Neural progenitor cell (in vitro differentiated cells): Measurements from ENCODE around the gene FGF10. TPM values are rescaled to one million over a fixed set of nuclear protein-coding genes. Genes with fewer than 3 reads are reported as not detected.

ENCODE experiments used
- DNase-seq: peaks from one replicate; pipeline ENCODE4 v3.0.0-alpha.2; 2016; ENCODE audit warnings: low spot score
- H2AFZ ChIP-seq: fragments of 200-600 bp; sonication (generic); replicated peaks from 2 replicates; pipeline ENCODE4 v1.6.1; 2016; ENCODE audit warnings: antibody characterized with exemption
- H3F3A ChIP-seq: fragments of 200-600 bp; sonication (generic); 2 replicates; pipeline ENCODE4 v1.6.1; 2016; ENCODE audit warnings: antibody characterized with exemption, low read depth
- H3K27ac ChIP-seq: fragments of 200-600 bp; sonication (generic); 2 replicates; pipeline ENCODE4 v1.5.1; 2016; ENCODE audit warnings: mild to moderate bottlenecking
- H3K27me3 ChIP-seq: fragments of 200-600 bp; sonication (generic); 2 replicates; pipeline ENCODE4 v1.6.1; 2016; ENCODE audit warnings: mild to moderate bottlenecking, moderate library complexity
- H3K36me3 ChIP-seq: fragments of 200-600 bp; sonication (generic); 2 replicates; pipeline ENCODE4 v1.5.1; 2016
- H3K4me1 ChIP-seq: fragments of 200-600 bp; sonication (generic); 2 replicates; pipeline ENCODE4 v1.6.1; 2016; ENCODE audit warnings: mixed run types
- H3K4me2 ChIP-seq: fragments of 200-600 bp; sonication (generic); 2 replicates; pipeline ENCODE4 v1.6.1; 2016
- H3K4me3 ChIP-seq: fragments of 200-600 bp; sonication (generic); 2 replicates; pipeline ENCODE4 v1.5.1; 2016
- H3K79me2 ChIP-seq: fragments of 200-600 bp; sonication (generic); 2 replicates; pipeline ENCODE4 v1.6.1; 2016; ENCODE audit warnings: low read depth
- H3K9ac ChIP-seq: fragments of 200-600 bp; sonication (generic); 2 replicates; pipeline ENCODE4 v1.6.1; 2016
- H3K9me3 ChIP-seq: fragments of 200-600 bp; sonication (generic); 2 replicates; pipeline ENCODE4 v1.5.1; 2016; ENCODE audit warnings: low read depth
- H4K20me1 ChIP-seq: fragments of 200-600 bp; sonication (generic); 2 replicates; pipeline ENCODE4 v1.6.1; 2016; ENCODE audit warnings: low read depth
- H3K27ac Mint-ChIP-seq: 3 replicates; pipeline ENCODE4 v1.8.0; 2021; ENCODE audit warnings: mixed read lengths
- H3K27me3 Mint-ChIP-seq: 2 replicates; pipeline ENCODE4 v1.8.0; 2022; ENCODE audit warnings: low read depth, mild to moderate bottlenecking, inconsistent platforms, moderate library complexity, mixed read lengths; ENCODE audit not compliant: insufficient read depth
- H3K36me3 Mint-ChIP-seq: 3 replicates; pipeline ENCODE4 v1.8.0; 2021; ENCODE audit warnings: mixed read lengths
- H3K4me1 Mint-ChIP-seq: 3 replicates; pipeline ENCODE4 v1.8.0; 2021; ENCODE audit warnings: mixed read lengths
- H3K4me3 Mint-ChIP-seq: 3 replicates; pipeline ENCODE4 v1.8.0; 2021; ENCODE audit warnings: mild to moderate bottlenecking, moderate library complexity, mixed read lengths
- H3K9me3 Mint-ChIP-seq: 3 replicates; pipeline ENCODE4 v1.8.0; 2020; ENCODE audit warnings: mixed read lengths
- EZH2 ChIP-seq: fragments of 200-600 bp; sonication (generic); IDR thresholded peaks from 2 replicates; pipeline ENCODE4 v1.6.1; 2017; ENCODE audit warnings: antibody characterized with exemption, mild to moderate bottlenecking, moderate library complexity
- EZH2phosphoT487 ChIP-seq: fragments of 200-600 bp; sonication (generic); IDR thresholded peaks from 2 replicates; pipeline ENCODE4 v1.6.1; 2017; ENCODE audit warnings: antibody characterized with exemption
- total RNA-seq: library from RNA; depleted of rRNA; stranded (reverse); fragments of >200 nt; gene quantifications from 2 replicates; pipeline ENCODE4 v1.2.3, GENCODE V29; 2015; ENCODE audit warnings: low replicate concordance
- TF ChIP-seq, protein P1 (sequence below): fragments of 200-600 bp; sonication (generic); IDR thresholded peaks from 2 replicates; pipeline ENCODE4 v1.5.1; 2017; ENCODE audit warnings: antibody characterized with exemption, mild to moderate bottlenecking

Gene FGF10
- total RNA-seq, 1 donor from 2014 or later = 0.37 TPM

DNA sequence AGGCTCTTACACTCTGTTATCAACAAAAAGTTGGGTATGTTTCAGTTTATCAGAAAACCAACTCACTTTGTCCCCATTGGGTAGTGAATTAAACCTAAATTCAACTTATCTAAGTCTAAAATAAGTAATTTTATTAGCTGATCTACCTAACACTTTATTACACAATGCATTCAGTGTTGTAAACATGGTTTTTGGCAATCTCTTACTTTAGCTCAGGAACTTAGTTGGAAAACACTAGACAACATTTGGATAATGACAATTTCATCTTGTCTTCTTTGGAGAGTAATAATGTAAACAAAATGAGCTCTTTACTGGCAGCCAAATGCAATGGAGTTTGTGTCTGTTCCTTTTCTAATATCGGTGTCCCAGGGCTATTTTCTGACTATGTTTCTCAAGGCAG is 33.0 kb downstream of the FGF10 start:
- DNase-seq = no peak
- no peaks in the 10 kb centered on the region for H3K9me3 Mint-ChIP-seq

DNA sequence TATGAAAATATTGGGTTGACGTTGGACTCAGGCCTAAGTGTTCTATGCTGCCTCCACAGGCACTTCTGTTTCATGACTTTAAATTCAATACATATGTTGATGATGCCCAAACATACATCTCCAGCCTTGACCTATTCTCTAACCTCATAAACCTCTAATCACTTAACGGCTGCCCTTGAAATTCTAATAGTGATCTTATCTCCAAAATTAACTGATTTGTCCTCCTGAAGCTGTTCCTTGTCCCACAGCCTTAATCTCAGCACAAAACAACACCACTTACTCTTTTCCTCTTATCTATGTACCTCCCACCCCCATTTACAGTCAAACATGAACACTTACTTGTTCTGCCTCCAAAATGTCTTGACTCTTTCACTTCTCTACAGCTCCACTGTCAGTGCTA is 43.3 kb downstream of the FGF10 start:
- no peaks in the 10 kb centered on the region for H3K27me3 Mint-ChIP-seq
- TF ChIP-seq, protein P1, sequence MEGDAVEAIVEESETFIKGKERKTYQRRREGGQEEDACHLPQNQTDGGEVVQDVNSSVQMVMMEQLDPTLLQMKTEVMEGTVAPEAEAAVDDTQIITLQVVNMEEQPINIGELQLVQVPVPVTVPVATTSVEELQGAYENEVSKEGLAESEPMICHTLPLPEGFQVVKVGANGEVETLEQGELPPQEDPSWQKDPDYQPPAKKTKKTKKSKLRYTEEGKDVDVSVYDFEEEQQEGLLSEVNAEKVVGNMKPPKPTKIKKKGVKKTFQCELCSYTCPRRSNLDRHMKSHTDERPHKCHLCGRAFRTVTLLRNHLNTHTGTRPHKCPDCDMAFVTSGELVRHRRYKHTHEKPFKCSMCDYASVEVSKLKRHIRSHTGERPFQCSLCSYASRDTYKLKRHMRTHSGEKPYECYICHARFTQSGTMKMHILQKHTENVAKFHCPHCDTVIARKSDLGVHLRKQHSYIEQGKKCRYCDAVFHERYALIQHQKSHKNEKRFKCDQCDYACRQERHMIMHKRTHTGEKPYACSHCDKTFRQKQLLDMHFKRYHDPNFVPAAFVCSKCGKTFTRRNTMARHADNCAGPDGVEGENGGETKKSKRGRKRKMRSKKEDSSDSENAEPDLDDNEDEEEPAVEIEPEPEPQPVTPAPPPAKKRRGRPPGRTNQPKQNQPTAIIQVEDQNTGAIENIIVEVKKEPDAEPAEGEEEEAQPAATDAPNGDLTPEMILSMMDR = no peak
- TF ChIP-seq EZH2phosphoT487 (no peak), EZH2 (no peak)
- no peaks in the 10 kb centered on the region for H3K9me3 Mint-ChIP-seq
- Histone ChIP-seq H3K9me3 (no peaks in the 10 kb centered on the region), H2AFZ (no peak overlapping the region), H3K4me3 (no peak overlapping the region), H3K9ac (no peak overlapping the region), H3K4me1 (no peaks in the 10 kb centered on the region), H4K20me1 (no peaks in the 10 kb centered on the region), H3F3A (no peaks in the 10 kb centered on the region), H3K27ac (no peak overlapping the region), H3K36me3 (no peaks in the 10 kb centered on the region), H3K27me3 (no peaks in the 10 kb centered on the region), H3K79me2 (no peaks in the 10 kb centered on the region), H3K4me2 (no peak overlapping the region)
- no peak overlapping the region for H3K4me3 Mint-ChIP-seq
- H3K36me3 Mint-ChIP-seq = no peaks in the 10 kb centered on the region
- no peak for DNase-seq
- no peak overlapping the region for H3K27ac Mint-ChIP-seq
- H3K4me1 Mint-ChIP-seq = no peaks in the 10 kb centered on the region

More for the DNA sequence above, 33.0 kb downstream of the FGF10 start:
- Histone ChIP-seq H3K4me1 (no peaks in the 10 kb centered on the region), H2AFZ (no peak overlapping the region), H3K27me3 (no peaks in the 10 kb centered on the region), H3K36me3 (no peaks in the 10 kb centered on the region), H3K4me3 (no peak overlapping the region), H4K20me1 (no peaks in the 10 kb centered on the region), H3K9ac (no peak overlapping the region), H3K27ac (no peak overlapping the region), H3K9me3 (no peaks in the 10 kb centered on the region), H3K79me2 (no peaks in the 10 kb centered on the region), H3F3A (no peaks in the 10 kb centered on the region), H3K4me2 (no peak overlapping the region)
- Mint-ChIP-seq H3K4me3 (no peak overlapping the region), H3K27ac (no peak overlapping the region), H3K36me3 (no peaks in the 10 kb centered on the region), H3K27me3 (peaks cover 2% of the 10 kb centered on the region), H3K4me1 (no peaks in the 10 kb centered on the region)
- TF ChIP-seq EZH2 (no peak), EZH2phosphoT487 (no peak)
- TF ChIP-seq, protein P1 = no peak

DNA sequence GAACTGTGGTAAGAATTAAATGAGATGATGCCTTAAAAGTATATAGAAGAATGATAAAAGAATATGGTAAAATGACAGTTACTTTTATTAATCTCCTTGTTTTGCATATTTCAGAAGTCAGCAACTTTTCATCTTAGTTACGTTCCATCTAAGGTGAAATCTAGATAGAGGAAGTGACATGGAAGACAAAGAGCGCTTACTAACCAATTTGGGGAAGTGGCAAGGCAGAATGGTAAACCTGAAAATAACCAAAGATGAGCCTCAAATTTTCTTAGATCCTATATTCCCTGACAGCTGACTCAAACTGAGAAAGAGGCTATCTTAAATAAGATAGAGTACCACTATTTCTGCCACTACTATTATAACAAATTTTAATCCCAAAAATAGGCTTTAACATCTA is 52.5 kb downstream of the FGF10 start:
- H3K36me3 Mint-ChIP-seq = no peaks in the 10 kb centered on the region

More for the DNA sequence above, 52.5 kb downstream of the FGF10 start:
- Mint-ChIP-seq H3K4me3 (no peak overlapping the region), H3K4me1 (peaks cover 11% of the 10 kb centered on the region), H3K27ac (no peak overlapping the region), H3K27me3 (no peaks in the 10 kb centered on the region), H3K9me3 (no peaks in the 10 kb centered on the region)
- H3K9ac ChIP-seq = no peak overlapping the region
- peaks cover 5% of the 10 kb centered on the region for H3K4me1 ChIP-seq
- H3K4me2 ChIP-seq = no peak overlapping the region
- no peak for DNase-seq
- H2AFZ ChIP-seq = no peak overlapping the region
- no peaks in the 10 kb centered on the region for H3K27me3 ChIP-seq
- no peak overlapping the region for H3K27ac ChIP-seq
- no peak overlapping the region for H3K4me3 ChIP-seq
- H4K20me1 ChIP-seq = no peaks in the 10 kb centered on the region
- TF ChIP-seq EZH2 = no peak
- TF ChIP-seq, protein P1 = no peak
- TF ChIP-seq EZH2phosphoT487 = no peak
- H3K9me3 ChIP-seq = no peaks in the 10 kb centered on the region
- H3K36me3 ChIP-seq = no peaks in the 10 kb centered on the region
- H3F3A ChIP-seq = peaks cover 5% of the 10 kb centered on the region
- no peaks in the 10 kb centered on the region for H3K79me2 ChIP-seq
